Panc1 (cell line): ENCODE data around the gene UBQLN1.

ENCODE experiments used
- POLR2AphosphoS5 ChIP-seq: IDR thresholded peaks from 2 replicates; pipeline ENCODE4 v1.6.1; 2012; ENCODE audit warnings: mild to moderate bottlenecking, low read depth, low read length, moderate library complexity
- TF ChIP-seq, protein P1 (sequence below): fragments of 450-650 bp; IDR thresholded peaks from 2 replicates; pipeline ENCODE4 v1.5.1; 2017; ENCODE audit warnings: mild to moderate bottlenecking
- TF ChIP-seq, protein P2 (sequence below), 2 experiments: IDR thresholded peaks; 2 replicates each; pipeline ENCODE4 v1.6.1; 2011 to 2012; ENCODE audit warnings: low read depth in 2 of 2, control low read depth in 1 of 2, low read length in 1 of 2, mild to moderate bottlenecking in 1 of 2, moderate library complexity in 1 of 2; ENCODE audit not compliant: insufficient read depth in 1 of 2

DNA sequence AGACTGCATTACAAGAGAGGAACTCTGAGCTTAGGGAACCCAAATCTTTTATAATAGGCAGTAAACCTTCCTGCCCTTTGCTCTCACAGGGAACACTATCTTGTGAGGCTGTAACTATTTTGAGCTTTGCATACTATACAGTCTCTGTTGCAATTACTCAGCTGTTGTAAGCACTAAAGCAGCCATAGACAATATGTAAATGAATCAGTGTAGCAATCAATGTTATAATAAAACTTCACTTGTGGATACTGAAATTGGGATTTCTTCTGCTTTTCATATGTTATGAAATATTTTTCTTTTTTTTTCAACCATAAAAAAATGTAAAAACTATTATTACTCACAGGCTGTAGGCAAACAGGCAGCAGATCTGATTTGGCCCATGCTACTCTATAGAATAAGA is 16.7 kb upstream of the UBQLN1 start:
- TF ChIP-seq, protein P1, sequence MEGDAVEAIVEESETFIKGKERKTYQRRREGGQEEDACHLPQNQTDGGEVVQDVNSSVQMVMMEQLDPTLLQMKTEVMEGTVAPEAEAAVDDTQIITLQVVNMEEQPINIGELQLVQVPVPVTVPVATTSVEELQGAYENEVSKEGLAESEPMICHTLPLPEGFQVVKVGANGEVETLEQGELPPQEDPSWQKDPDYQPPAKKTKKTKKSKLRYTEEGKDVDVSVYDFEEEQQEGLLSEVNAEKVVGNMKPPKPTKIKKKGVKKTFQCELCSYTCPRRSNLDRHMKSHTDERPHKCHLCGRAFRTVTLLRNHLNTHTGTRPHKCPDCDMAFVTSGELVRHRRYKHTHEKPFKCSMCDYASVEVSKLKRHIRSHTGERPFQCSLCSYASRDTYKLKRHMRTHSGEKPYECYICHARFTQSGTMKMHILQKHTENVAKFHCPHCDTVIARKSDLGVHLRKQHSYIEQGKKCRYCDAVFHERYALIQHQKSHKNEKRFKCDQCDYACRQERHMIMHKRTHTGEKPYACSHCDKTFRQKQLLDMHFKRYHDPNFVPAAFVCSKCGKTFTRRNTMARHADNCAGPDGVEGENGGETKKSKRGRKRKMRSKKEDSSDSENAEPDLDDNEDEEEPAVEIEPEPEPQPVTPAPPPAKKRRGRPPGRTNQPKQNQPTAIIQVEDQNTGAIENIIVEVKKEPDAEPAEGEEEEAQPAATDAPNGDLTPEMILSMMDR, result no peak
- no peak for TF ChIP-seq POLR2AphosphoS5
- TF ChIP-seq, protein P2, sequence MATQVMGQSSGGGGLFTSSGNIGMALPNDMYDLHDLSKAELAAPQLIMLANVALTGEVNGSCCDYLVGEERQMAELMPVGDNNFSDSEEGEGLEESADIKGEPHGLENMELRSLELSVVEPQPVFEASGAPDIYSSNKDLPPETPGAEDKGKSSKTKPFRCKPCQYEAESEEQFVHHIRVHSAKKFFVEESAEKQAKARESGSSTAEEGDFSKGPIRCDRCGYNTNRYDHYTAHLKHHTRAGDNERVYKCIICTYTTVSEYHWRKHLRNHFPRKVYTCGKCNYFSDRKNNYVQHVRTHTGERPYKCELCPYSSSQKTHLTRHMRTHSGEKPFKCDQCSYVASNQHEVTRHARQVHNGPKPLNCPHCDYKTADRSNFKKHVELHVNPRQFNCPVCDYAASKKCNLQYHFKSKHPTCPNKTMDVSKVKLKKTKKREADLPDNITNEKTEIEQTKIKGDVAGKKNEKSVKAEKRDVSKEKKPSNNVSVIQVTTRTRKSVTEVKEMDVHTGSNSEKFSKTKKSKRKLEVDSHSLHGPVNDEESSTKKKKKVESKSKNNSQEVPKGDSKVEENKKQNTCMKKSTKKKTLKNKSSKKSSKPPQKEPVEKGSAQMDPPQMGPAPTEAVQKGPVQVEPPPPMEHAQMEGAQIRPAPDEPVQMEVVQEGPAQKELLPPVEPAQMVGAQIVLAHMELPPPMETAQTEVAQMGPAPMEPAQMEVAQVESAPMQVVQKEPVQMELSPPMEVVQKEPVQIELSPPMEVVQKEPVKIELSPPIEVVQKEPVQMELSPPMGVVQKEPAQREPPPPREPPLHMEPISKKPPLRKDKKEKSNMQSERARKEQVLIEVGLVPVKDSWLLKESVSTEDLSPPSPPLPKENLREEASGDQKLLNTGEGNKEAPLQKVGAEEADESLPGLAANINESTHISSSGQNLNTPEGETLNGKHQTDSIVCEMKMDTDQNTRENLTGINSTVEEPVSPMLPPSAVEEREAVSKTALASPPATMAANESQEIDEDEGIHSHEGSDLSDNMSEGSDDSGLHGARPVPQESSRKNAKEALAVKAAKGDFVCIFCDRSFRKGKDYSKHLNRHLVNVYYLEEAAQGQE (IDR thresholded peaks at IDR 0.05; ENCODE audit: insufficient read depth in 1 of 2, low read depth in 2 of 2, low read length in 1 of 2), result no peak
